HG02642 (cell line): ENCODE data around the gene OSBP.

Source experiments
- ATAC-seq: cut with Tn5 transposase; IDR thresholded peaks from one replicate; pipeline ENCODE4 v1.9.1; 2021; ENCODE audit warnings: mild to moderate bottlenecking; ENCODE audit not compliant: unreplicated experiment, poor library complexity

OSBP gene

DNA sequence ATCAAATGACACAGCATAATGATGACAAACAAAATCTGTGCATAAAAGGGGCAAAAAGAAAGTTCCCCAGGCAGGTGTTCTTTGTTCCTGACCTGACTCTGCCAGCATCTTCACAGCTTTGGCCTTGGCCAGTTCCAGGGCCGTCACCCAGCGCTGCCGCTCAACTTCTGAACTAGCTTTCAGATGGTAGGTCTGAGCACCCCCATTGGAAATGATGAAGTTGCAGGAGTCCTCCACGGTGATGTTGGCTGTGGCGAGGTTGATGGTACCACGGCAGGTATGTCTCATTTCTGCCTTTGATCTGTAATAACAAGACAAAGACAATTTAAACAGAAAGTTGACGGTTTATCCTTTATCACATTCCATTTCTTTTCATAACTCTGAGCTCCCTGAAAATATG is 5.3 kb downstream of the OSBP start:
- ATAC-seq: no peak

DNA sequence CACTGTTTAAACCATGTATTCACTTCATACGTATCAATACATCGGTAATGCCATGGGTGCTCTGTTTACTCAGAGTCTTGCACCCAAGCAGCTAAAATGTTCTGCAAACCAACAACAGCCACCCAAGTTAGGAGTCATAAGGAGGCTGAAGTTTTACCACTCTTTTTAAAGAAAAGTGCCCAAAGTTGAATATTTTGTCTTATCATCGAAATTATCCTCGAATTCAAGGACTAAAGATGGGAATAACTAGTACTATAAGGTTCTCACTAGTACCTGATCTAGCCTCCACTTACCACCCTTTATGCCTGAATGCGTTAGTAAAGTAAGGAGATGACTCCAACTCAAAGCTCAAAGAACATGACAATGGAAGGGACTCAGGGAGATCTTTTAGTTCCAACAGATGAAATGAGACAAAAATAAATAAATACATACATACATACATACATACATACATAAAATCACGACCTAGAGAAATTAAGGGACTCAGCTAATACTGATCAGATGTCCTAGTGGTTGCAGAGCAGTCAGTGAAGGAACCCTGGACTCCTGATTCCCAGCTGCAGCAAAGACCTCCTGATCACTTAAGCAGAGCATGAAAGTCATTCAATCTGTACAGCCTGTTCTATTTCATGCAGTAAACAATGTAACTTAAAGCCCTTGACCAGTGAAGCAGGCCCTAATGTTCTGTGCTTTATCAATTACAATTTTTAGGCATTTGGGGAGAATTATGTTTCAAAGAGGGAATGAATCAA is 7.7 kb downstream of the OSBP start:
- no peak for ATAC-seq

DNA sequence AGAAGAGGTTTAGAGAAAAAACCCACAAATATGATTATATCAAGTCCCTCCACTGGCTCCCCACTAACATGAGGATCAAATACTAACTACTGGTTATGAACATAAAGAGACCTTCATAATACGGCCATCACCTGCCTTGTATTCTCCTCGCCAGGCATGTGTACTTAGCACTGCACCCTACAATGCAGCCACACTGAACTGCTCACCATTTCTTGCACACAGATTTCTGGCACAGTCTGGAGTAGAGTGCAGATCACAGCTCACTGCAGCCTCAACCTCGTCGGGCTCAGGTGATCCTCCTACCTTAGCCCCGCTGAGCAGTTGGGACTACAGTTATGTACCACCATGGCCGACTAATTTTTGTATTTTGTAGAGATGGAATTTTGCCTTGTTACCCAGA is 13.1 kb downstream of the OSBP start:
- no peak for ATAC-seq

DNA sequence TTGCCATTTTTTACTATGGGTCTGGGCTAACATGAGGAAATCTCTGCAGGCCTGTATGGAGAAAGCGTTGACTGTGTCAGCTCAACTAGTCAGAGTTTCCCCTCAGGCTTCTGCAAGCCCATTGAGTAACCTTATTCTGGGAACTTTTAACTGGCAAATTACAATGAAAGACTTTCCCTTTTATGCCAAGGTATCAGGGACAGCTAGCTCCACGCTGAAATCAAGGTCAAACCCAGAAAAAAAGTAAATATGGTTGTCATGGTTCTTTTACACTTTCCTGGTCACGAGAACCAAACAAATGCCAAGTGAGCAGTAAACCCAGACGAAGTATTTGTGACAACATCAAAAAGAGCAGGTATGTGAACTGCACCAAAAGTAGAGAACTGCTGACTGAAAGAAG is 13.8 kb downstream of the OSBP start:
- ATAC-seq: no peak

DNA sequence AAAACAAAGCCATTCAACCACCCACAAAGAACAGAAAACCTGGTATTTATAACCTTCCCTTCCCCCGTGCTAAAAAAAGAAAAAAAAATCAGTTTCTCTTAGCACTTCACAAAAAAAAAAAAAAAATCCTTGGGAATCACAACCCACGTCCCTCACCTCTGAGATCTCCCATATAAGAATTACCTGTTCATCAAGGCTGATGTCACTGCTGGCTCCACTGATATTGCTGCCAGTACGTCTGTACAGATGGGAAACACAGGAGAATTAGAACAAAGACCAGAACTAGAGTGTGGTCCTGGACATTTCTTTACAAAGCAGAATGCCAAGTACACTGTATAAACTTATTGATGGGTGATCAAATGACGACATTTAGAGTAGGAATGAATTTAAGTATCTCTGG is 14.9 kb downstream of the OSBP start:
- ATAC-seq: no peak

DNA sequence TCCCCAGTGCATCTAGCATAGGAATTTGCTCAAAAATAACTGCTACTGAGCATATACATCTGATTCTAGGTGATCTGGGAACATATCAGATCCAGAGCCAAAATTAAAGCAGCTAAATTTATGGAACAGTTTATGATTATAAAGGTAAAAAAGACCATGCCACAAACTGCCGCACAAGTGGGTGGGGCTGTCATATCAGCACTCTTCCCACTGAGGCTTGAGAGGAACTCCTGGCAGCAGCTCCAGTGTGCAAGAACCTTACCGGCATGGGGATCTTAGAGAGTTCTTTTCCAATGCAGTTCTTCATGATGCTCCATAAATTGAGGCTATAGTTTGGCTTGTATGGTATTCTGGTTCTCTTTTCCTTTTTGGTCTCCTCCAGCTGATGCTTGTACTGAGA is 15.3 kb downstream of the OSBP start:
- ATAC-seq: no peak

DNA sequence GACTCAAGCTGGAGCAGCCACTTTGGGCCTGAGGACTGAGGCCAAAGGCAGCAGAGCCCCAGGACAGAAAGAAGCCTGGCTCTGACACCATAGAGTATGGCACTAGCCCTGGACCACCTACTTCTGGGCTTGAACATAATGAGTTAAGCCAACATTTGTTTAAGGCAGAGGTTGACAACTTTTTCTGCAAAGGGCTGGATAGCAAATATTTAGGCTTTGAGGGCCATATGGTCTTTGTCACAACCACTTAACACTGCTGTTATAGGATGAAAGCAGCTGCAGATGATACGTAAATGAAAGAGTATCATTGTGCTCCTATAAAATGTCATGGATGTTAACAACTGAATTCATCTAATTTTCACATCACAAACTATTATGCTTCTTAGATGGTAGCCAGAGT is 16.6 kb downstream of the OSBP start:
- ATAC-seq: no peak

DNA sequence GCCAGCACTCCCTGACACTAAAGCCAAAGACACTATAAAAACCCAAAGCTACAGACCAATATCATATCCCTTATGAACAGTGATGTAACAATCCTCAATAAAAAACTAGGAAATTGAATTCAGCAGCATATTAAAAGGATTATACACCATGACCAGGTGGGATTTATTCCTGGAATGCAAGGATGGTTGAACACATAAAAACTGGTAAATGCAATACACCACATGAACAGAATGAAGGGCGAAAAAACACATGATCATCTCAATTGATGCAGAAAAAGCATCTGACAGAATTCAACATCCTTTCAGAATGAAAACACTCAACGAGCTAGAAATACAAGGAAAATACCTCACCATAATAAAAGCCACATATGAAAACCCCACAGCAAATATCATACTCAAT is 31.3 kb downstream of the OSBP start:
- ATAC-seq: no peak

DNA sequence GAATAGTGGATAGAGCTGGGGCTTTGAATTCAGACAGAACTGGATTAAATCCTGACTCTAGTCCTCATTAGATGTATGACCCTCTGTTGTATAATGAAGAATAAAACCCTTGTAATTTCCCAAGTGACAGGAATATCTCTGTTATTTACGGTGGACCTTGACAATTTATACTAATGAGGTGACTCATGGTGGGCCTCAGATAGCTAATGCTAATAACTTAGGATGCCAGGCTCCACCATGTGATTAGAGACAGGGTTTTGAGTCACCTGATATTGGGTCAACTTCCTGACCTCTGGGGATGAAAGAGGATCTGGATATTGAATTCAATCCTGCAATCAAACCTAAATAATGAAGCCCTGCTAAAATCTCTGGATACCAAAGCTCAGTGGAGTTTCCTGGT is 33.6 kb downstream of the OSBP start:
- no peak for ATAC-seq

DNA sequence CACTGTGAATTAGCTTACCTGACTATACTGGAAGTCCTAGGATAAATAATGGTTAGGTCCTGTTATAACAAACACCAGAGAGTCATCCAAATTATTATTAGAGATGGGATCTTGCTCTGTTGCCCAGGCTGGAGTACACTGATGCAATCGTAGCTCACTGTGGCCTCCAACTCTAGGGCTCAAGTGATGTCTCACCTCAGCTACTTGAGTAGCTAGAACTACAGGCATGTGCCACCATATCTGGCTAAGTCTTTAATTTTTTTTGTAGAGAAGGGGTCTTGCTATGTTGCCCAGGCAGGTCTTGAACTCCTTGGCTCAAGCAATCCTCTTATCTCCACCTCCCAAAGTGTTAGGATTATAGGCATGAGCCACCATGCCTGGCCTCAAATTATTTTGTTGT is 37.2 kb downstream of the OSBP start:
- no peak for ATAC-seq

DNA sequence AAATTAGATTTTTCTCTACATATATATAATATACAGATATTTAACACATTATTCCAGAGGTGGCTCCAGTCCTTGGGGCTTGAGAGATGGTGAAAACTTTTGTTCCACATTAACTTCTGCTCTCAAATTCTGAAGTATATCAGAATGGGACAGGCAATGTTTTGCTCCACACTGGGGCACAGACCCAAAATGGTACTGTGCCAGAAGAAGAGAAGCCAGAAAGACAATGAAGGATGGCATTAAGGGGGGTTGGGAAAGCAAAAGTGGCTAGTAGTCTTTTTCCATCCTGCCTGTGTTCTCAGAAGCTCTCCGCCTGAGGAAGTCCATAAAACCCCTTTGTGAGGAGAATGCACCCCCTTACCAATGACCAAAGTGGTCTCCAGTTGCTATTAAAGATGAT is 40.1 kb downstream of the OSBP start:
- no peak for ATAC-seq

DNA sequence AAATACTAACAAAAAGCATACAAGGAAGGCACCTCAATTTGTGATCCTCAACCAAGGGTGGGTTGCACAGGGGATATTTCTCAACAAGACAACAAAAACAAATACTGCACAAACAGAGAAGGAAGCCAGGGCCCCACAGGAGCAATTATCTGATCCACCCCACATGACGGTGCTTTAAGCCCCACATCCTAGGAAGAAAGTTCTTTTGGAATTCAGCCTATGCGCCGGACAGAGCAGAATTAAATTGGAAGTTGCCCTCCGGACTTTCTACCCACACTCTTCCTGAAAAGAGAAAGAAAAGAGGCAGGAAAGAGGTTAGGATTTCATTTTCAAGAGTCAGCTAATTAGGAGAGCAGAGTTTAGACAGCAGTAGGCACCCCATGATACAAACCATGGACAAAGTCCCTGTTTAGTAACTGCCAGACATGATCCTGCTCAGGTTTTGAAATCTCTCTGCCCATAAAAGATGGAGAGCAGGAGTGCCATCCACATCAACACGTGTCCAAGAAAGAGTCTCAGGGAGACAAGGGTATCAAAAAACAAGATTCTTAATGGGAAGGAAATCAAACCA is 40.6 kb downstream of the OSBP start:
- ATAC-seq: no peak

DNA sequence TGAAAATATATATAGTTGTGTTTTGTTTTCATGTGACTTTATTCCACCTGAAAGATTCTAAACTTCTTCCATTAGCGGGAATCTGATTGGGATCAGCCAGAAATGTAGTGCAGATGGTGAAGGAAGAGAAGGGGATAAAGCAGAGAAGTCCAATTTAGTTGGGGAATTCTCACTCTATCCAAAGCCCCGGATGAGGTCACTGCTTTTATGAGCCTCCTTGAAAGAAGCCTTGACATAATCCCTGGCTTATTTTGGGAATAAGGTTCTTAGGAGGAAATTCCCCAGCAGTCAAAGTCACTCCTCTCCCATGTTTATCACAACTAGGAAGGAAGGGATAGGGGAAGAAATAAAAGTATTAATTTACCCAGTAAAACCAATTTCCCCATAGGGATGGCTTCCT is 41.1 kb downstream of the OSBP start:
- no peak for ATAC-seq

DNA sequence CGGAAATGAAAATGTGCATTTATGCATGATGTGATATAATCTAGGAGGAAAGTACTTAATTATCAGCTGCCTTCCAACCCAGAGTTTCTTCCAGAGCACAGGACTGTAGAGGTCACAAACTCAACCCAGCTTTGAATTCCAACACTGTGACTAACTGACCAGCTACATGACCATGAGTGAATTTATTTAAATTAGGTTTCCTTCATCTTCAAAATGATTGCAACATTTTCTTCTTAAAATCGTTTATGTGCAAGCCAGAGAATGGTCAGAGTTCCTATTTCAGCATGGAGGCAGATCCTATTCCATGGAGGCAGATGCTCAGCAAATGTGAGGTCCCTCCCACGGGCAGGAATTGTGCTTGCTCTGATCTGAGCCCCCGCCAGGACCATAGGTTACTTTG is 42.4 kb downstream of the OSBP start:
- ATAC-seq: no peak

DNA sequence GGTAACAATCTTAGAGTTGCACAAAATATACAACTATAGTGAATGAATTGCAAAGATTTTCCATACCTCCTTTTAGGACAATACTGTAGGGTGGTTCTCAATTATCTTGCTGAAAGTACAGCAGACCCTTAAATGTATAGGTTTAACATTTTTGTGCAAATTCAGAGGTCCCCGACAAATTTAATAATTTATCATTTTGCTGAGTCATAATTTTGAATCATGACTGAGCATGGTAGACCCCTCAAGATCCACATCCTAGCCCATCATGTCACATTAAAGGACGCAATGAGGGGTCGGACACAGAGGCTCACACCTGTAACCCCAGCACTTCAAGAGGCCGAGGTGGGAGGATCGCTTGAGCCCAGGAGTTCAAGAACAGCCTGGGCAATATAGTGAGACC is 43.5 kb downstream of the OSBP start:
- no peak for ATAC-seq

DNA sequence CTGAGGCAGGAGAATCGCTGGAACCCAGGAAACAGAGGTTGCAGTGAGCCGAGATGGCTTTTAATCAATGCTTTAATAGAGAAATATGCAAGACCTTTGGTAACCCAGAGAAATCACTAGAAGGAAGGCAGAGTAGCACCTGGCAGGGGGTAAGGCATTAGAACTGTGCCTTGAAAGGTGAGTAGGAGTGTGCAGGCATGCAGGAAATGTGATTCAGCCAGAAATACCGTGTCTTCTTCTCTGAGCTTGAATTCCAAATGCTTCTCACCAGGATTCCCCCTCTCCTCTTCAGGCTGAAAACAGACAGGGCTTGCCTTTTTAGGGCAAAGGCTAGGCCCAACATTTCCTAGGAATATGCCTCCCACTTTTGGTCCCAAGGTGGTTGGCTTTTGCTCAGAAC is 53.3 kb downstream of the OSBP start:
- no peak for ATAC-seq

DNA sequence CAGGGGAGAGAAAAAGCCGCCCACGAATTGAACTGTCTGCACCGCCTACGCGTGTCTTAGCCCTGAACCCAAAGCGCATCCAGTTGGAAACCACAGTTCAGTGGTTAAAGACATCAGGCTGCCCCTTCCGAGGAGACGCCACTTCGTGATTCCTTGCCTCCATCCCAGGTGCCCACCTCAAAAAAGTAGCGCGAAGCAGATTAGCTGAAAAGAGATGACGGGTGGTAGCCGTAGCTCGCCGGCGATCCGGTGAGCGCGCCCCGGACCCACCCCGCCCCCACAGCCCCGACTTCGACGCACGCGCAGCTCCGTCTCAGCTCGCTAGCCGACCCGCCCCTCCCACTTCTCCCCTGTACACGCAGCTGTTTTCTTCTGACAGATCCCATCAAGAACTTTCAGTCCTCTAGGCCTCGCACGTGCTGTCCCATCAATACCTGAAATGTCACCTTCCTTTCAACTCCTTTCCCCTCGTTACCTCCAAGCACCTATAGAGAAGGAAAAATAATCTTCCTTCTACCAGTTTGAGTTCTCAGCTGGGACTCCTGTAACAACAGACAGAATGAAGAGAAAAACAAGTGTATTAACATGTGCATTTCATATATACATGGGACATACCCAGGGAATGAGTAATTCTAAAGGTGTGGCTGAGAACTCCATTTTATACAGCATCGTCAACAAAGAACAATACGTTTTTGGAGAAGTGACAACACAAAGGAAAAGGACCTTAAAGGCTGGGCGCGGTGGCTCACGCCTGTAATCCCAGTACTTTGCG is 54.7 kb downstream of the OSBP start:
- ATAC-seq: peak; percentile 54

DNA sequence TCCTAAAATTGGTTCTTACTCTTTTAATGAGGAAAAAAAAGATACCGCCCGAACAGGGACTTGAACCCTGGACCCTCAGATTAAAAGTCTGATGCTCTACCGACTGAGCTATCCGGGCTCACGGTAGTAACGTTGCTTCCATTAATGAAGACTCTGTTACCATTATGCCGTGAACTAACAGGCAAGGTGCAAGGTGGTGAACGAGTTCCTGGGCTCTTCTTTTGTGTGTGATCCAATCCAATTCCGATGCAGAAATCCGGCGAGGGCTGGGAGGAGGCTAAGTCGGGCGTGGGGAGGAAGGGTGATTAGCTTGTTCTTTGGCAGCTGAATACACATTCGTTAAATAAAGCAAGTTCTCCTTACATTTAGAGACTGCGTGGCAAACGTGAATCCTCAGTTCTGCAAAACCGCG is 55.3 kb downstream of the OSBP start:
- peak; percentile 35 for ATAC-seq

DNA sequence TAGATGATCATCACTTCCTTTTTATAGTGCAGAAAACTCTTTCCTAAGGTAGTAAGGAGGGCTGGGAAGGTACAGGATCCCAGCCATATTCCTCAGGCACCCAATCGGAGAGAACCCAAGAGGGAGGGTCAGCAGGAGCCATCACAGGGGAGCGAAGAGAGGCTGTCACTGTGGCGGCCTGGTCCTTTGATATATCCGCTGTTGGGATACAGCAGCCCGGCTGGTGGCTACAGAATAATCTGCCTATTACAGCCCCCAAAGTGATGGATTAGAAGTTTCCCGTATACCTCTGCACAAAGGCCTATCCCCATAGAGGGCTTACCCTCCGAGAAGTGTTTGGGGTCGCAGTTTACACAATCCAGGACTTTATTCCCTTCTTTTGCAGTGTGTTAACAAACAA is 55.7 kb downstream of the OSBP start:
- peak; percentile 1 for ATAC-seq

DNA sequence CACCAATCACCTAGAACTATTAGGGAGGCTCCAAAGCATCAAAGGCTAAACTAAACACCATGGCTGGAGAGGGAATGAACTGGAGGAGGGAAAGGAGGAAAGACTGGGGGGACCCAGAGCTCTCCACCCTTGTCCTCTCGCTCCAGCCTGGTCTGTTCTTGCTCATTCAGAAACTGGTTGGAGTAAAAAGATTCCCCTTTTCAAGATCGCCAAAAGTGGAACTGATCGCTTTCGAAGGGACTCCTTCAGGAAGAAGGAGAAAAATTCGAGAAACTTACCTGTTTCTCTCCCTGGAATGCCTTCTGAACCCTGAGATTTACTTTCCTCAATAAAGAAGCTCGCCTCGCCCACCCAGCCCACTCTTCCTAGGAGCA is 57.3 kb downstream of the OSBP start:
- ATAC-seq: no peak

DNA sequence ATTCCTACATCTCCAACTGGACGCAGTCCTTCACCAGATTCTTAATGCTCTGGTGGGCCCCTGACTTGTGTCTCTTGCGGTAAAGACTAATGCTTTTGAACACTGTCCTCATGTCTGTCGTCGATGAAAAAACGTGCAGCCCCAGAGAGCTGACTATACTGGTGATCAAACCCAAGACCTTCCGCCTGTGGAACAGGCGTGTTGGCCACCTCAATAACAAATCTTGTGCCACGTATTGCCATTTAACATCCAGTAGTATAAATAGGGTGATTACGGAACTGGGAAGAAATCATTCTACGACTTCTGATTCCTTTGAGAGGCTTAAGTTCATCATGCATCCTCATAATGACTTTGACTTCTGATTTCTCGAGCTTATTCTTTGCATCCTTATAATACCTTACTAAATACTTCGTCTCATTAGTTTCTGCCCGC is 58.6 kb downstream of the OSBP start:
- peak; percentile 9 for ATAC-seq
